Fibroblast of pulmonary artery (primary cell): ENCODE data around the gene GLRX3.

Source experiments
- DNase-seq: peaks from one replicate; pipeline ENCODE4 v3.0.0-alpha.2; 2010; ENCODE audit warnings: low read depth
- H3K4me3 ChIP-seq: replicated peaks from 2 replicates; pipeline ENCODE4 v1.5.1; 2011; ENCODE audit warnings: low read depth, mild to moderate bottlenecking, control low read depth, low read length, moderate library complexity
- TF ChIP-seq, protein P1 (sequence below): IDR thresholded peaks from 2 replicates; pipeline ENCODE4 v1.5.1; 2011; ENCODE audit warnings: mild to moderate bottlenecking, control low read depth, low read length, inconsistent platforms; ENCODE audit errors: missing control alignments

The GLRX3 gene

GRCh38 chr10:130193033-130193432 lies 56.8 kb downstream of the GLRX3 start:
- DNase-seq = no peak
- TF ChIP-seq, protein P1, sequence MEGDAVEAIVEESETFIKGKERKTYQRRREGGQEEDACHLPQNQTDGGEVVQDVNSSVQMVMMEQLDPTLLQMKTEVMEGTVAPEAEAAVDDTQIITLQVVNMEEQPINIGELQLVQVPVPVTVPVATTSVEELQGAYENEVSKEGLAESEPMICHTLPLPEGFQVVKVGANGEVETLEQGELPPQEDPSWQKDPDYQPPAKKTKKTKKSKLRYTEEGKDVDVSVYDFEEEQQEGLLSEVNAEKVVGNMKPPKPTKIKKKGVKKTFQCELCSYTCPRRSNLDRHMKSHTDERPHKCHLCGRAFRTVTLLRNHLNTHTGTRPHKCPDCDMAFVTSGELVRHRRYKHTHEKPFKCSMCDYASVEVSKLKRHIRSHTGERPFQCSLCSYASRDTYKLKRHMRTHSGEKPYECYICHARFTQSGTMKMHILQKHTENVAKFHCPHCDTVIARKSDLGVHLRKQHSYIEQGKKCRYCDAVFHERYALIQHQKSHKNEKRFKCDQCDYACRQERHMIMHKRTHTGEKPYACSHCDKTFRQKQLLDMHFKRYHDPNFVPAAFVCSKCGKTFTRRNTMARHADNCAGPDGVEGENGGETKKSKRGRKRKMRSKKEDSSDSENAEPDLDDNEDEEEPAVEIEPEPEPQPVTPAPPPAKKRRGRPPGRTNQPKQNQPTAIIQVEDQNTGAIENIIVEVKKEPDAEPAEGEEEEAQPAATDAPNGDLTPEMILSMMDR = no peak

GRCh38 chr10:130193493-130194193 lies 57.5 kb downstream of the GLRX3 start:
- H3K4me3 ChIP-seq = no peak overlapping the region
- TF ChIP-seq, protein P1 = no peak
- DNase-seq = no peak

More at GRCh38 chr10:130193033-130193432, 56.8 kb downstream of the GLRX3 start:
- no peak overlapping the region for H3K4me3 ChIP-seq

- H3K4me3 ChIP-seq = no peak overlapping the region
- DNase-seq = peak; percentile 6
- TF ChIP-seq, protein P1 = no peak
These were observed 58.2 kb downstream of the GLRX3 start for GRCh38 chr10:130194194-130194990.

GRCh38 chr10:130194991-130195645 lies 58.9 kb downstream of the GLRX3 start:
- TF ChIP-seq, protein P1 = no peak
- no peak for DNase-seq
- no peak overlapping the region for H3K4me3 ChIP-seq

DNA sequence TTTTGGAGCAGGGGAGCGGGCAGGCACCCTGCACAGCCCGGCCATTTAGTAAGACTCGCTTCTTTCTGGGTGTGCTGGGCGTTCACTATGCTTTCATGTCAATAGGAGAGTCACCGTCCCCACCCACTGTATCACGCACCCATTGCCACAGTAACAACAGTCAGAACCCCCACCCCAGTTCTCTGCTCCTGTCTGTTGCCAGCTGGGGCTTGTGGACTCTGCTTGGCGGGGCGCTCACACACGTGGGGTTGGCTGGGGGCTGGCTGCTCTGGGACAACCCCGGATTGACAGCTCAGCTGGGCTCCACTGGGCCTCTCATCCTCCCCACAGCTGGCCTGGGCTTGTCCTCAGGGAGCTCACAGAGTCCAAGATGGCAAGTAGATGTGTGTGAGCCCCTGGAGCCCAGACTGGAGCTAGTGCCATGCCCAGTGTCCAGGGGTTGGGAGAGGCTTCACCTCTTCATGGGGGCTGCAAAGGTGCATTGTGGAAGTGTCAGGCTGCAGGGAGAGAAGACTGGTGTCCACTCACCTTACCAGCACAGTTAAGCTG lies 59.6 kb downstream of the GLRX3 start:
- H3K4me3 ChIP-seq = no peak overlapping the region
- no peak for DNase-seq
- TF ChIP-seq, protein P1 = no peak

GRCh38 chr10:130196511-130197487 lies 60.6 kb downstream of the GLRX3 start:
- DNase-seq = no peak
- TF ChIP-seq, protein P1 = no peak
- no peak overlapping the region for H3K4me3 ChIP-seq
